GM18505 (cell line): ENCODE measurements around the gene HACL1.

ENCODE experiments used
- ATAC-seq: cut with Tn5 transposase; IDR thresholded peaks from one replicate; pipeline ENCODE4 v1.9.1; 2021; ENCODE audit not compliant: unreplicated experiment
- POLR2A ChIP-seq: IDR thresholded peaks from 4 replicates; pipeline ENCODE4 v1.6.1; 2011; ENCODE audit warnings: borderline replicate concordance; ENCODE audit not compliant: insufficient read depth, insufficient read length; ENCODE audit errors: extremely low read depth

HACL1 gene

GRCh38 chr3:15581471-15582394 is 19.6 kb downstream of the HACL1 start:
- no peak for TF ChIP-seq POLR2A
- no peak for ATAC-seq

- no peak for ATAC-seq
- TF ChIP-seq POLR2A, result no peak
These were observed 22.3 kb downstream of the HACL1 start for GRCh38 chr3:15579051-15579450.

- ATAC-seq, result no peak
- no peak for TF ChIP-seq POLR2A
These were observed 23.0 kb downstream of the HACL1 start for GRCh38 chr3:15578289-15578867.

- no peak for ATAC-seq
- no peak for TF ChIP-seq POLR2A
These were observed 24.9 kb downstream of the HACL1 start for GRCh38 chr3:15576475-15576874.

GRCh38 chr3:15575446-15575845 is 25.9 kb downstream of the HACL1 start:
- TF ChIP-seq POLR2A, result no peak
- ATAC-seq, result no peak

GRCh38 chr3:15572138-15572537 is 29.2 kb downstream of the HACL1 start:
- TF ChIP-seq POLR2A, result no peak
- ATAC-seq, result no peak

GRCh38 chr3:15563190-15563589 is 38.2 kb downstream of the HACL1 start:
- no peak for ATAC-seq
- no peak for TF ChIP-seq POLR2A

- no peak for TF ChIP-seq POLR2A
- no peak for ATAC-seq
These were observed 38.8 kb downstream of the HACL1 start for GRCh38 chr3:15562560-15562959.

- ATAC-seq, result no peak
- TF ChIP-seq POLR2A, result no peak
These were observed 42.8 kb downstream of the HACL1 start for GRCh38 chr3:15558581-15558980.

- ATAC-seq, result peak; percentile 56
These were observed 43.8 kb downstream of the HACL1 start for GRCh38 chr3:15557511-15557946.

GRCh38 chr3:15556512-15556911 is 44.9 kb downstream of the HACL1 start:
- peak; percentile 84 for ATAC-seq
- no peak for TF ChIP-seq POLR2A

More at GRCh38 chr3:15557511-15557946, 43.8 kb downstream of the HACL1 start:
- TF ChIP-seq POLR2A, result no peak

- ATAC-seq, result no peak
- no peak for TF ChIP-seq POLR2A
These were observed 47.6 kb downstream of the HACL1 start for GRCh38 chr3:15553749-15554148.

GRCh38 chr3:15551902-15552301 is 49.5 kb downstream of the HACL1 start:
- no peak for TF ChIP-seq POLR2A
- ATAC-seq, result no peak

- ATAC-seq, result no peak
- no peak for TF ChIP-seq POLR2A
These were observed 51.5 kb downstream of the HACL1 start for GRCh38 chr3:15549846-15550245.
